ENCODE data around the gene C2orf72. TPM values are rescaled to one million over a fixed set of nuclear protein-coding genes. Genes with fewer than 3 reads are reported as not detected.

C2orf72 gene
- total and polyA plus RNA-seq, 4 donors = 33.2 to 141 (median 84.9) TPM

GRCh38 chr2:231084565-231084964 is 47.2 kb downstream of the C2orf72 start:
- TF ChIP-seq RXRA (IDR thresholded peaks at IDR 0.05) (no peak), ATF3 (IDR thresholded peaks at IDR 0.05) (no peak), GABPA (IDR thresholded peaks at IDR 0.05 in 1 of 2, conservative IDR thresholded peaks at IDR 0.05 in 1 of 2) (no peak), NR2F2 (IDR thresholded peaks at IDR 0.05) (no peak), CTCF (IDR thresholded peaks at IDR 0.05; ENCODE audit: low read depth, low read length, missing input control) (no peak), HNF4A (conservative IDR thresholded peaks at IDR 0.05) (no peak), MAX (IDR thresholded peaks at IDR 0.05) (no peak), FOXA1 (IDR thresholded peaks at IDR 0.05) (no peak), TAF1 (conservative IDR thresholded peaks at IDR 0.05) (no peak), SP1 (IDR thresholded peaks at IDR 0.05) (no peak), RAD21 (IDR thresholded peaks at IDR 0.05) (no peak), ZBTB33 (IDR thresholded peaks at IDR 0.05) (no peak), REST (IDR thresholded peaks at IDR 0.05) (no peak), HNF4G (IDR thresholded peaks at IDR 0.05) (no peak), YY1 (IDR thresholded peaks at IDR 0.05) (no peak), FOXA2 (IDR thresholded peaks at IDR 0.05) (no peak), JUND (IDR thresholded peaks at IDR 0.05) (no peak), EGR1 (IDR thresholded peaks at IDR 0.05; ENCODE audit: low read depth in 2 of 2) (no peak)
- H3K4me1 ChIP-seq (ENCODE audit: control insufficient read depth in 4 of 4, insufficient read depth in 4 of 4, low read length in 3 of 4) = no peaks in the 10 kb centered on the region
- no peak overlapping the region for H3K4me3 ChIP-seq (ENCODE audit: low read depth in 1 of 3, low read length in 3 of 3)
- no peak overlapping the region for H3K9ac ChIP-seq (ENCODE audit: low read depth in 1 of 2, low read length in 2 of 2)
- no peak overlapping the region for H3K27ac ChIP-seq (ENCODE audit: low read depth in 1 of 2, low read length in 2 of 2)
- H3K9me3 ChIP-seq (ENCODE audit: control insufficient read depth in 4 of 4, low read length in 3 of 4) = no peaks in the 10 kb centered on the region
- no peak for DNase-seq (ENCODE audit: low spot score)
- peaks cover 21 to 92% (median 72%) of the 10 kb centered on the region in 4 donors for H3K36me3 ChIP-seq (ENCODE audit: control insufficient read depth in 4 of 4, insufficient read depth in 3 of 4, low read depth in 1 of 4, low read length in 3 of 4)
- H3K27me3 ChIP-seq (ENCODE audit: control insufficient read depth in 4 of 4, insufficient read depth in 4 of 4, low read length in 3 of 4) = no peaks in the 10 kb centered on the region
- WGBS = 90% methylated on average over 1 of the region's 1 CpG
